HEK293 (cell line): ENCODE measurements around the gene ZBTB38.

Experiments used
- CTCF ChIA-PET: fragments of 350-600 bp; formaldehyde crosslinking; extraction: SDS; loops from one replicate; lab custom pipeline; 2021; ENCODE audit warnings: antibody characterized with exemption; lab: Yijun Ruan, JAX
- POLR2A ChIA-PET: fragments of 300-600 bp; formaldehyde crosslinking; extraction: SDS; loops from one replicate; lab custom pipeline; 2020; ENCODE audit warnings: antibody characterized with exemption, inconsistent platforms; lab: Yijun Ruan, JAX
- H3K27ac ChIP-seq: fragments of 200-500 bp; sonication (Bioruptor generic); 2 replicates; pipeline ENCODE4 v1.5.1; 2014; ENCODE audit warnings: low read depth, low read length, control low read depth, inconsistent platforms; ENCODE audit errors: extremely low read depth
- H3K36me3 ChIP-seq, 2 experiments: fragments of 200-500 bp in 1 of 2; sonication (Bioruptor generic) in 1 of 2; 1 replicate in 1 of 2; 2 replicates in 1 of 2; pipeline ENCODE4 v1.5.1; 2014 to 2017; ENCODE audit warnings: inconsistent platforms in 2 of 2, low read length in 2 of 2; ENCODE audit not compliant: control insufficient read depth in 2 of 2, insufficient read depth in 1 of 2
- H3K4me1 ChIP-seq: fragments of 200-500 bp; sonication (Bioruptor generic); 2 replicates; pipeline ENCODE4 v1.5.1; 2014; ENCODE audit warnings: mild to moderate bottlenecking, low read length, inconsistent platforms; ENCODE audit not compliant: control insufficient read depth, insufficient read depth
- H3K4me3 ChIP-seq: 2 replicates; pipeline ENCODE4 v1.5.1; 2011; ENCODE audit warnings: low read depth, mild to moderate bottlenecking, control low read depth, low read length, moderate library complexity
- H3K9me3 ChIP-seq: fragments of 200-500 bp; sonication (Bioruptor generic); 2 replicates; pipeline ENCODE4 v1.5.1; 2014; ENCODE audit warnings: low read depth, low read length, inconsistent platforms; ENCODE audit not compliant: control insufficient read depth, insufficient read depth
- GLI2 ChIP-seq: fragments of 450-650 bp; formaldehyde crosslinking; IDR thresholded peaks from 2 replicates; pipeline ENCODE4; 2017; ENCODE audit warnings: missing biosample characterization, missing genetic modification characterization, low read depth, borderline replicate concordance
- GLIS1 ChIP-seq: fragments of 450-650 bp; formaldehyde crosslinking; IDR thresholded peaks from 2 replicates; pipeline ENCODE4 v1.5.1; 2016; ENCODE audit warnings: missing biosample characterization, missing genetic modification characterization
- PRDM1 ChIP-seq: fragments of 450-650 bp; formaldehyde crosslinking; IDR thresholded peaks from 2 replicates; pipeline ENCODE4; 2016; ENCODE audit warnings: missing biosample characterization, missing genetic modification characterization
- SCRT1 ChIP-seq: fragments of 450-650 bp; formaldehyde crosslinking; IDR thresholded peaks from 2 replicates; pipeline ENCODE4 v1.5.1; 2016; ENCODE audit warnings: missing biosample characterization, missing genetic modification characterization, borderline replicate concordance
- SCRT2 ChIP-seq: fragments of 450-650 bp; formaldehyde crosslinking; IDR thresholded peaks from 2 replicates; pipeline ENCODE4 v1.5.1; 2016; ENCODE audit warnings: missing biosample characterization, missing genetic modification characterization
- SP2 ChIP-seq: fragments of 450-650 bp; formaldehyde crosslinking; IDR thresholded peaks from 2 replicates; pipeline ENCODE4 v1.5.1; 2016; ENCODE audit warnings: missing biosample characterization, missing genetic modification characterization
- SP3 ChIP-seq: fragments of 450-650 bp; formaldehyde crosslinking; IDR thresholded peaks from 2 replicates; pipeline ENCODE4 v1.5.1; 2016; ENCODE audit warnings: missing biosample characterization, missing genetic modification characterization
- ZBTB20 ChIP-seq: fragments of 450-650 bp; formaldehyde crosslinking; IDR thresholded peaks from 2 replicates; pipeline ENCODE4 v1.5.1; 2016; ENCODE audit warnings: missing biosample characterization, missing genetic modification characterization
- ZBTB8A ChIP-seq: fragments of 450-650 bp; formaldehyde crosslinking; IDR thresholded peaks from 2 replicates; pipeline ENCODE4 v1.5.1; 2016; ENCODE audit warnings: missing biosample characterization, missing genetic modification characterization
- ZIC2 ChIP-seq: fragments of 450-650 bp; formaldehyde crosslinking; IDR thresholded peaks from 2 replicates; pipeline ENCODE4 v1.5.1; 2016; ENCODE audit warnings: missing biosample characterization, missing genetic modification characterization
- ZNF248 ChIP-seq: fragments of 450-650 bp; formaldehyde crosslinking; IDR thresholded peaks from 2 replicates; pipeline ENCODE4 v1.5.1; 2017; ENCODE audit warnings: missing biosample characterization, missing genetic modification characterization
- ZNF302 ChIP-seq: fragments of 450-650 bp; formaldehyde crosslinking; IDR thresholded peaks from 2 replicates; pipeline ENCODE4 v1.5.1; 2016; ENCODE audit warnings: missing biosample characterization, missing genetic modification characterization, low read depth
- ZNF394 ChIP-seq: fragments of 450-650 bp; formaldehyde crosslinking; IDR thresholded peaks from 2 replicates; pipeline ENCODE4 v1.5.1; 2016; ENCODE audit warnings: missing biosample characterization, missing genetic modification characterization, mild to moderate bottlenecking, moderate library complexity, borderline replicate concordance
- ZNF510 ChIP-seq: fragments of 450-650 bp; formaldehyde crosslinking; IDR thresholded peaks from 2 replicates; pipeline ENCODE4 v1.5.1; 2018; ENCODE audit warnings: mild to moderate bottlenecking, missing genetic modification characterization, missing biosample characterization; ENCODE audit not compliant: insufficient replicate concordance
- ZNF629 ChIP-seq: fragments of 450-650 bp; formaldehyde crosslinking; IDR thresholded peaks from 2 replicates; pipeline ENCODE4 v1.5.1; 2017; ENCODE audit warnings: missing biosample characterization, missing genetic modification characterization
- ZNF677 ChIP-seq: fragments of 450-650 bp; IDR thresholded peaks from 2 replicates; pipeline ENCODE4 v1.5.0; 2018; ENCODE audit warnings: missing biosample characterization, mild to moderate bottlenecking, missing genetic modification characterization, moderate library complexity
- ZNF776 ChIP-seq: fragments of 450-650 bp; formaldehyde crosslinking; IDR thresholded peaks from 2 replicates; pipeline ENCODE4 v1.5.0; 2017; ENCODE audit warnings: missing biosample characterization, missing genetic modification characterization, borderline replicate concordance
- ZNF837 ChIP-seq: fragments of 450-650 bp; formaldehyde crosslinking; IDR thresholded peaks from 2 replicates; pipeline ENCODE4 v1.5.1; 2016; ENCODE audit warnings: missing biosample characterization, missing genetic modification characterization
- ZXDB ChIP-seq: fragments of 450-650 bp; formaldehyde crosslinking; IDR thresholded peaks from 2 replicates; pipeline ENCODE4 v1.5.1; 2016; ENCODE audit warnings: missing biosample characterization, missing genetic modification characterization
- TF ChIP-seq, protein P1 (sequence below): fragments of 450-650 bp; formaldehyde crosslinking; IDR thresholded peaks from 2 replicates; pipeline ENCODE4 v1.5.1; 2016; ENCODE audit warnings: missing biosample characterization, missing genetic modification characterization
- TF ChIP-seq, protein P2 (sequence below): fragments of 450-650 bp; formaldehyde crosslinking; IDR thresholded peaks from 2 replicates; pipeline ENCODE4 v1.5.1; 2016; ENCODE audit warnings: missing biosample characterization, missing genetic modification characterization
- TF ChIP-seq, protein P3 (sequence below): fragments of 450-650 bp; formaldehyde crosslinking; IDR thresholded peaks from 2 replicates; pipeline ENCODE4 v1.5.1; 2017; ENCODE audit warnings: missing biosample characterization, missing genetic modification characterization
- TF ChIP-seq, protein P4 (sequence below): fragments of 450-650 bp; formaldehyde crosslinking; IDR thresholded peaks from 2 replicates; pipeline ENCODE4 v1.5.1; 2016; ENCODE audit warnings: missing biosample characterization, missing genetic modification characterization

The ZBTB38 gene

DNA sequence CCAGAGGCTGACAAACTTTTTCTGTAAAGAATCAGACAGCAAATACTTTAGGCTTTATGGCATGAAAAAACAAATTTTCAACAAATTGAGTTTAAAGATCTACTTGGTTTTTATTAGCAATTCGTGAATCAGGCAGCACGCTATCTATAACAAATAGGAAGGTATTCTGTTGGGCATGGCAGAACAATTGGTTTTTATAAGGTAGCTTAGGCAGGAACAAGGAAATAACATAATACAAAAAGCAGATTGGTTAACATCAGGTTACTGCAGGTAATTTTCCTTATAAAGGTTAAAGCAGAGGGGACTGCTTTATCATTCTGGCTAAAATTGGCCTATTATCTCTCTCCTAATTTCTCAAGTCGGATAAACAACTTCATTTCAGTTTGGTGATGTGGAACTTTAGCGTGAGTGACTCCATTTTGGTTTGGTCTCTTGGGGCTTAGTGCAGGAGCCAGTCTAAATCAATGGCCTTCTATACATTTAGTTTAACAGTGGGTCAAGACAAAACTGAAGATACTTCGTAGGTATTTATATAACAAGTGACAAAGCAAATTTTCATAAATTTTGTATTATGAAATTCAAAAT is 26.8 kb downstream of the ZBTB38 start (continued):
- TF ChIP-seq SP3 (tag by site-specific recombination) = no peak
- no peak for TF ChIP-seq ZNF629 (tag by site-specific recombination)
- TF ChIP-seq ZNF248 (tag by site-specific recombination) = no peak
- no peak for TF ChIP-seq ZNF677 (tag by site-specific recombination)
- TF ChIP-seq, protein P1, sequence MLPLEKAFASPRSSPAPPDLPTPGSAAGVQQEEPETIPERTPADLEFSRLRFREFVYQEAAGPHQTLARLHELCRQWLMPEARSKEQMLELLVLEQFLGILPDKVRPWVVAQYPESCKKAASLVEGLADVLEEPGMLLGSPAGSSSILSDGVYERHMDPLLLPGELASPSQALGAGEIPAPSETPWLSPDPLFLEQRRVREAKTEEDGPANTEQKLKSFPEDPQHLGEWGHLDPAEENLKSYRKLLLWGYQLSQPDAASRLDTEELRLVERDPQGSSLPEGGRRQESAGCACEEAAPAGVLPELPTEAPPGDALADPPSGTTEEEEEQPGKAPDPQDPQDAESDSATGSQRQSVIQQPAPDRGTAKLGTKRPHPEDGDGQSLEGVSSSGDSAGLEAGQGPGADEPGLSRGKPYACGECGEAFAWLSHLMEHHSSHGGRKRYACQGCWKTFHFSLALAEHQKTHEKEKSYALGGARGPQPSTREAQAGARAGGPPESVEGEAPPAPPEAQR (tag by site-specific recombination) = no peak

DNA sequence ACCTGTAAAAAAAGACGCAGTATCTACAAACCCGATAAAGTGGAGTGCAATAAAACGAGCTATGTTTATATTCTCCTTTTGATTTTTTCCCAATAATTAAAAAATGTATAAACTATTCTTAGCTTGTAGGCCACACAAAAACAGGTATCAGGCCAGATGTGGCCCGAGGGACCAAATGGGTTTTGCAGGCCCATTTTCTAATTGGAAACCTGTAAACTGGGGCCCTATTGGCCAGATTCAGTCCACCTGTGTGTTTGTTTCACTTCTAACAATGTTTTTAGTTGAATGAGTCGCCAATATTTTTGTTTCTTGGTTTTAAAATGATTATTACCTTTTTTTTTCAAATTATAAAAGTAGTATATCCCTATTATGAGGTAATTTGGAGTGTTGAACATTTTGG is 29.7 kb downstream of the ZBTB38 start:
- TF ChIP-seq ZBTB20 (tag by site-specific recombination) = no peak
- no peak overlapping the region for H3K4me3 ChIP-seq
- H3K36me3 ChIP-seq = no peaks in the 10 kb centered on the region

DNA sequence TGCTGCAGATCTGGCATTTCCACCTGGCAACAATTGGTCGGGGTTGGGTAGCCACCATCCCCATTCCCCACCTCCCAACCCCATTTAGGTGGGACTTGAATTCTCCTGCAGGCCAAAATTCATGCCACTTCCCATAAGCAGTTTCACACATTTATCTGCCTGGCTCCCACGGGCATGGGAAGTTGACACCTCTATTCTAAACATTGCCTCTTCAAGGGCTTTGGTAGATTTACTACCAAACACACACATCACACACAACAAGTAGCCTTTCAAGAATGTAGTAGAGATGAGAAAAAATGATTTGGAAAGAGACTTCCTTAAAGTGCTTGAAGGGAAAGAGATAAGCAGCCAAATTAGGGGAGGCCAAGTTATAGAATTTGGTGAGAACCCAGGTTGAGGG is 30.9 kb downstream of the ZBTB38 start:
- Histone ChIP-seq H3K4me3 (no peak overlapping the region), H3K27ac (no peak overlapping the region), H3K36me3 (peaks cover 0 to 7% of the 10 kb centered on the region in 2 experiments; a peak in 1 of 3 replicates), H3K4me1 (peaks cover 5% of the 10 kb centered on the region; the same call in 1 of the 2 replicates), H3K9me3 (no peaks in the 10 kb centered on the region)
- POLR2A ChIA-PET = no interaction called here
- CTCF ChIA-PET = no interaction called here
- TF ChIP-seq, protein P2, sequence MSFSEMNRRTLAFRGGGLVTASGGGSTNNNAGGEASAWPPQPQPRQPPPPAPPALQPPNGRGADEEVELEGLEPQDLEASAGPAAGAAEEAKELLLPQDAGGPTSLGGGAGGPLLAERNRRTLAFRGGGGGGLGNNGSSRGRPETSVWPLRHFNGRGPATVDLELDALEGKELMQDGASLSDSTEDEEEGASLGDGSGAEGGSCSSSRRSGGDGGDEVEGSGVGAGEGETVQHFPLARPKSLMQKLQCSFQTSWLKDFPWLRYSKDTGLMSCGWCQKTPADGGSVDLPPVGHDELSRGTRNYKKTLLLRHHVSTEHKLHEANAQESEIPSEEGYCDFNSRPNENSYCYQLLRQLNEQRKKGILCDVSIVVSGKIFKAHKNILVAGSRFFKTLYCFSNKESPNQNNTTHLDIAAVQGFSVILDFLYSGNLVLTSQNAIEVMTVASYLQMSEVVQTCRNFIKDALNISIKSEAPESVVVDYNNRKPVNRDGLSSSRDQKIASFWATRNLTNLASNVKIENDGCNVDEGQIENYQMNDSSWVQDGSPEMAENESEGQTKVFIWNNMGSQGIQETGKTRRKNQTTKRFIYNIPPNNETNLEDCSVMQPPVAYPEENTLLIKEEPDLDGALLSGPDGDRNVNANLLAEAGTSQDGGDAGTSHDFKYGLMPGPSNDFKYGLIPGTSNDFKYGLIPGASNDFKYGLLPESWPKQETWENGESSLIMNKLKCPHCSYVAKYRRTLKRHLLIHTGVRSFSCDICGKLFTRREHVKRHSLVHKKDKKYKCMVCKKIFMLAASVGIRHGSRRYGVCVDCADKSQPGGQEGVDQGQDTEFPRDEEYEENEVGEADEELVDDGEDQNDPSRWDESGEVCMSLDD (tag by site-specific recombination) = no peak
- TF ChIP-seq ZIC2 (tag by site-specific recombination) (no peak), ZNF510 (tag by site-specific recombination) (no peak), SP2 (tag by site-specific recombination) (no peak), PRDM1 (tag by site-specific recombination) (no peak), ZXDB (tag by site-specific recombination) (0 out of 2 replicates have a peak, but pooled peaks have one; percentile 29), SCRT1 (tag by site-specific recombination) (peak; percentile 63; the same call in 1 of the 2 replicates), ZNF776 (tag by site-specific recombination) (no peak), SCRT2 (peak; percentile 81), ZNF394 (tag by site-specific recombination) (no peak), ZBTB8A (tag by site-specific recombination) (0 out of 2 replicates have a peak, but pooled peaks have one; percentile 14), ZNF837 (tag by site-specific recombination) (no peak), GLIS1 (tag by site-specific recombination) (no peak), ZNF302 (tag by site-specific recombination) (no peak), GLI2 (no peak)
- TF ChIP-seq, protein P3, sequence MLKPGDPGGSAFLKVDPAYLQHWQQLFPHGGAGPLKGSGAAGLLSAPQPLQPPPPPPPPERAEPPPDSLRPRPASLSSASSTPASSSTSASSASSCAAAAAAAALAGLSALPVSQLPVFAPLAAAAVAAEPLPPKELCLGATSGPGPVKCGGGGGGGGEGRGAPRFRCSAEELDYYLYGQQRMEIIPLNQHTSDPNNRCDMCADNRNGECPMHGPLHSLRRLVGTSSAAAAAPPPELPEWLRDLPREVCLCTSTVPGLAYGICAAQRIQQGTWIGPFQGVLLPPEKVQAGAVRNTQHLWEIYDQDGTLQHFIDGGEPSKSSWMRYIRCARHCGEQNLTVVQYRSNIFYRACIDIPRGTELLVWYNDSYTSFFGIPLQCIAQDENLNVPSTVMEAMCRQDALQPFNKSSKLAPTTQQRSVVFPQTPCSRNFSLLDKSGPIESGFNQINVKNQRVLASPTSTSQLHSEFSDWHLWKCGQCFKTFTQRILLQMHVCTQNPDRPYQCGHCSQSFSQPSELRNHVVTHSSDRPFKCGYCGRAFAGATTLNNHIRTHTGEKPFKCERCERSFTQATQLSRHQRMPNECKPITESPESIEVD (tag by site-specific recombination) = peak; percentile 73
- TF ChIP-seq, protein P1 (tag by site-specific recombination) = no peak
- TF ChIP-seq, protein P4, sequence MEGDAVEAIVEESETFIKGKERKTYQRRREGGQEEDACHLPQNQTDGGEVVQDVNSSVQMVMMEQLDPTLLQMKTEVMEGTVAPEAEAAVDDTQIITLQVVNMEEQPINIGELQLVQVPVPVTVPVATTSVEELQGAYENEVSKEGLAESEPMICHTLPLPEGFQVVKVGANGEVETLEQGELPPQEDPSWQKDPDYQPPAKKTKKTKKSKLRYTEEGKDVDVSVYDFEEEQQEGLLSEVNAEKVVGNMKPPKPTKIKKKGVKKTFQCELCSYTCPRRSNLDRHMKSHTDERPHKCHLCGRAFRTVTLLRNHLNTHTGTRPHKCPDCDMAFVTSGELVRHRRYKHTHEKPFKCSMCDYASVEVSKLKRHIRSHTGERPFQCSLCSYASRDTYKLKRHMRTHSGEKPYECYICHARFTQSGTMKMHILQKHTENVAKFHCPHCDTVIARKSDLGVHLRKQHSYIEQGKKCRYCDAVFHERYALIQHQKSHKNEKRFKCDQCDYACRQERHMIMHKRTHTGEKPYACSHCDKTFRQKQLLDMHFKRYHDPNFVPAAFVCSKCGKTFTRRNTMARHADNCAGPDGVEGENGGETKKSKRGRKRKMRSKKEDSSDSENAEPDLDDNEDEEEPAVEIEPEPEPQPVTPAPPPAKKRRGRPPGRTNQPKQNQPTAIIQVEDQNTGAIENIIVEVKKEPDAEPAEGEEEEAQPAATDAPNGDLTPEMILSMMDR (tag by site-specific recombination) = no peak

More for the DNA sequence above, 29.7 kb downstream of the ZBTB38 start:
- CTCF ChIA-PET = no interaction called here
- peaks cover 13% of the 10 kb centered on the region for H3K4me1 ChIP-seq
- H3K27ac ChIP-seq = no peak overlapping the region
- no peaks in the 10 kb centered on the region for H3K9me3 ChIP-seq
- POLR2A ChIA-PET = no interaction called here
